Gastrocnemius medialis (tissue), 4 donors: ENCODE results near the gene FBXO17. TPM values are rescaled to one million over a fixed set of nuclear protein-coding genes. Genes with fewer than 3 reads are reported as not detected.
"Not testable (repeated sequence)": the region's sequence is repeated elsewhere in the genome, so short reads cannot be mapped to it uniquely, and the experiment has no call there.

ENCODE experiments used
- ATAC-seq, 2 donors: fragments of 150-250 bp; one replicate each; pipeline ENCODE4 v1.9.1; 2016
- DNase-seq, 2 donors: peaks; one replicate each; pipeline ENCODE4 v3.0.0-alpha.2; 2019
- H3K27ac ChIP-seq, 4 donors: fragments of 200-600 bp; sonication (generic); 1 replicate in 1 of 4; 2 replicates in 3 of 4; pipeline ENCODE4 v1.5.1; 2016 to 2018; ENCODE audit warnings: mild to moderate bottlenecking in 2 of 4, moderate library complexity in 1 of 4
- H3K27me3 ChIP-seq, 3 donors: fragments of 200-600 bp; sonication (generic) in 2 of 3; 1 replicate in 1 of 3; 2 replicates in 2 of 3; pipeline versions ENCODE4 v1.5.1 to v1.6.0; 2016 to 2019; ENCODE audit warnings: mild to moderate bottlenecking in 1 of 3, moderate library complexity in 1 of 3
- H3K36me3 ChIP-seq, 2 donors: fragments of 200-600 bp; sonication (generic) in 1 of 2; one replicate each; pipeline ENCODE4 v1.5.1; 2017 to 2018
- H3K4me1 ChIP-seq, 2 donors: fragments of 200-600 bp; sonication (generic) in 1 of 2; one replicate each; pipeline ENCODE4 v1.5.1; 2016 to 2017; ENCODE audit warnings: mild to moderate bottlenecking in 2 of 2
- H3K4me3 ChIP-seq, 4 donors: fragments of 200-600 bp; sonication (generic) in 3 of 4; 1 replicate in 1 of 4; 2 replicates in 3 of 4; pipeline ENCODE4 v1.5.1; 2016 to 2019; ENCODE audit warnings: mild to moderate bottlenecking in 2 of 4
- H3K9me3 ChIP-seq, 3 donors: fragments of 200-600 bp; sonication (generic) in 2 of 3; 1 replicate in 1 of 3; 2 replicates in 2 of 3; pipeline ENCODE4 v1.5.1; 2016 to 2019
- CTCF ChIP-seq, 5 experiments: fragments of 450-650 bp in 3 of 5; fragments of 200-600 bp in 2 of 5; sonication (generic) in 2 of 5; IDR thresholded peaks in 4 of 5; conservative IDR thresholded peaks in 1 of 5; 1 replicate in 4 of 5; 2 replicates in 1 of 5; pipeline ENCODE4 v1.5.1; 2016 to 2019; ENCODE audit warnings: antibody characterized with exemption in 5 of 5, mild to moderate bottlenecking in 3 of 5, moderate library complexity in 3 of 5
- POLR2A ChIP-seq, 2 donors: fragments of 450-650 bp; IDR thresholded peaks; one replicate each; pipeline ENCODE4 v1.6.1; 2017; ENCODE audit warnings: antibody characterized with exemption in 2 of 2, mild to moderate bottlenecking in 2 of 2, moderate library complexity in 2 of 2
- in situ Hi-C, 4 donors: fragments of 200-750 bp; cut with MboI; loops; one replicate each; pipeline versions ENCODE4 v1.15.0 to v1.8.0; 2017; ENCODE audit warnings: low sequenced_read_pairs in 4 of 4
- intact Hi-C: fragments of 100-400 bp; cut with DNase I; formaldehyde crosslinking; loops from one replicate; pipeline ENCODE4 v1.15.1; 2023; ENCODE audit warnings: low total_unique reads
- total RNA-seq, 4 donors: library from RNA; depleted of rRNA; stranded (reverse); fragments of >200 nt; gene quantifications; one replicate each; pipeline versions ENCODE4 v1.1.0 to v1.2.3, GENCODE V29; 2016

FBXO17 gene
- total RNA-seq, 4 donors from 2014 or later: 1.6 to 4.2 (median 2.4) TPM

GRCh38 chr19:38990949-38991697 is 15.6 kb upstream of the FBXO17 start:
- TF ChIP-seq POLR2A (IDR thresholded peaks at IDR 0.05): no peak
- no peak for TF ChIP-seq CTCF (IDR thresholded peaks at IDR 0.05 in 4 of 5, conservative IDR thresholded peaks at IDR 0.05 in 1 of 5)
- intact Hi-C loops (no loop called here), in situ Hi-C loops (no loop called here)
- Histone ChIP-seq H3K4me3 (no peak overlapping the region), H3K27me3 (peaks cover 0 to 16% (median 8%) of the 10 kb centered on the region in 3 donors), H3K27ac (no peak overlapping the region), H3K4me1 (no peaks in the 10 kb centered on the region), H3K9me3 (no peaks in the 10 kb centered on the region), H3K36me3 (no peaks in the 10 kb centered on the region)
- ATAC-seq (no peak), DNase-seq (no peak)

DNA sequence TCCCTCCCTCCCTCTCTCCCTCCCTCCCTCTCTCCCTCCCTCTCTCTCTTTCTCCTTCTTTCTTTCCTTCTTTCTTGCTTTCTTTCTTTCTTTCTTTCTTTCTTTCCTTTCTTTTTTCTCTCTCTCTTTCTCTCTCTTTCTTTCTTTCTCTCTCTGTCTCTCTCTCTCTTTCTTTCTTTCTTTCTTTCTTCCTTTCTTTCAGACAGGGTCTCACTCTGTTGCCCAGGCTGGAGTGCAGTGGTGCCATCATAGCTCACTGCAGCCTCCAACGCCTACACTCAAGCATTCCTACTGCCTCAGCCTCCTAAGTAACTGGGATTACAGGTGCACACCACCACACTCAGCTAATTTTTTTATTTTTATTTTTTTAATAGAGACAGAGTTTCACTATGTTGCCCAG is 14.1 kb upstream of the FBXO17 start:
- in situ Hi-C loops: not testable (repeated sequence)
- H3K27me3 ChIP-seq: peaks cover 0 to 16% (median 5%) of the 10 kb centered on the region in 3 donors

DNA sequence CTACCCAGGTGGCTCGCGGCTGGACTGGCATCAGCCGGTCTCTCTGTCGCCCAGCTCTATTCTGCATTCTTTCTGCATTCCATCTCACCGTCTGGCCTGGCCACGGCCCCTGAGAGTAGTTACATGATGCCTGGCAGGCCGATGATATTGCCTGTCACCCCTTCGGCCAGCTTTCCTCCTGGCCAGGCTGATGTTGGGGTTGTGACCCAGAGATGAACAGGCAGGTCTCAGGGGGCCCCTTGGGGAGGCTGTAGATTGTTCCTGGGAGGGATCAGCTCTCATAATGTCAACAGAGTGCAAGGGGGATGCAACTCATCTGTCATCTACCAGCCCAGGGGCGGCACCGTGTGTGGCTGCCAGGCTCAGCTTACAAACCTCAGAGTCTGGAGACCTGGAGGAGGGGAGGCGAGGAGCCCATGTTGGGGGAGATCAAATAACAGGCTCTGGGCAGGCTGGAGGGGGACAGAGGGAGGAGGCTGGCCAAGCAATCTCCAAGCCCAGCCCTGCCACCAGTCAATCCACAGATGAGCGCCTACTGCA is 13.6 kb upstream of the FBXO17 start:
- in situ Hi-C loops: no loop called here
- no peak for DNase-seq
- ATAC-seq: no peak
- Histone ChIP-seq H3K27ac (no peak overlapping the region), H3K4me3 (no peak overlapping the region), H3K4me1 (no peaks in the 10 kb centered on the region), H3K36me3 (no peaks in the 10 kb centered on the region), H3K9me3 (no peaks in the 10 kb centered on the region), H3K27me3 (peaks cover 0 to 16% (median 5%) of the 10 kb centered on the region in 3 donors)
- TF ChIP-seq POLR2A (IDR thresholded peaks at IDR 0.05) (no peak), CTCF (IDR thresholded peaks at IDR 0.05 in 4 of 5, conservative IDR thresholded peaks at IDR 0.05 in 1 of 5) (no peak)
- intact Hi-C loops: no loop called here

More for the DNA sequence above, 14.1 kb upstream of the FBXO17 start:
- intact Hi-C loops, H3K4me1 ChIP-seq, DNase-seq, ATAC-seq, H3K36me3 ChIP-seq, H3K27ac ChIP-seq, H3K9me3 ChIP-seq, H3K4me3 ChIP-seq: not testable (repeated sequence)

DNA sequence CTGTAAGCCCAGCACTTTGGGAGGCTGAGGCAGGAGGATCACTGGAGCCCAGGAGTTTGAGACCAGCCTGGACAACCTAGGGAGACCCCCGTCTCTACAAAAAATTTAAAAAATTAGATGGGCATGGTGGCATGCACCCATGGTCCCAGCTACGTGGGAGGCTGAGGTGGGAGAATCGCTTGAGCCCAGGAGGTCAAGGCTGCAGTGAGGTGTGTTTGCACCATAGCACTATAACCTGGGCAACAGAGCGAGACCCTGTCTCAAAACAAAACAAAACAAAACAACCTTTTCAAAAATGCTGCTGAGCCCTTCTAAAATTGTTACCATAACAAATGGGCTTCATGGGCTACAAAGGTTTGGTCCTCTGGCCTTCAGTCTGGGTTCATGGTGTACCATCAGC is 13.1 kb upstream of the FBXO17 start:
- in situ Hi-C loops, H3K9me3 ChIP-seq, H3K4me3 ChIP-seq, H3K27ac ChIP-seq, H3K36me3 ChIP-seq, ATAC-seq, intact Hi-C loops, DNase-seq, H3K4me1 ChIP-seq: not testable (repeated sequence)
- peaks cover 0 to 14% (median 5%) of the 10 kb centered on the region in 3 donors for H3K27me3 ChIP-seq

GRCh38 chr19:38987745-38988144 is 12.2 kb upstream of the FBXO17 start:
- H3K9me3 ChIP-seq, in situ Hi-C loops, DNase-seq, intact Hi-C loops, ATAC-seq, H3K27ac ChIP-seq, H3K36me3 ChIP-seq, H3K4me3 ChIP-seq, H3K27me3 ChIP-seq, H3K4me1 ChIP-seq: not testable (repeated sequence)

DNA sequence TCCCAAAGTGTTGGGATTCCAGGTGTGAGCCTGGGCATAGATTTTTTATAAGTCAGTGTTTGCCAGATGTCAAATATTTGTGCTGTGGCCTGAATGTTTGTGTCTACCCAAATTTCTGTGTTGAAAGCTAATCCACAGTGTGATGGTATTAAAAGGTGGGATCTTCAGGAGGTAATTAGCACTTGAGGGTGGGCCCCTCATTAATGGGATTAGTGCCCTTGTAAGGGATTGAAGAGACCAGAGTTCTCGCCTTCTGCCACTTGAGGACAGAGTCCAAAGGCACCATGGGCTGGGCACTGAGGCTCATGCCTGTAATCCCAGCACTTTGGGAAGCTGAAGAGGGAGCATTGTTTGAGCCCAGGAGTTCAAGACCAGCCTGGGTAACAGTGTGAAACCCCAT is 9.7 kb upstream of the FBXO17 start:
- intact Hi-C loops: no loop called here
- in situ Hi-C loops: no loop called here
- Histone ChIP-seq H3K36me3 (no peaks in the 10 kb centered on the region), H3K27me3 (no peaks in the 10 kb centered on the region), H3K4me1 (no peaks in the 10 kb centered on the region), H3K27ac (no peak overlapping the region), H3K4me3 (no peak overlapping the region), H3K9me3 (no peaks in the 10 kb centered on the region)
- no peak for TF ChIP-seq CTCF (IDR thresholded peaks at IDR 0.05 in 4 of 5, conservative IDR thresholded peaks at IDR 0.05 in 1 of 5)
- TF ChIP-seq POLR2A (IDR thresholded peaks at IDR 0.05): no peak
- no peak for ATAC-seq
- DNase-seq: no peak
